PC-9 (cell line): Measurements from ENCODE around the gene RYR3. TPM values are rescaled to one million over a fixed set of nuclear protein-coding genes. Genes with fewer than 3 reads are reported as not detected.

Experiments
- BruUV-seq: library from RNA; stranded (reverse); fragments of 400-500 nt; replicated peaks from 2 replicates; lab custom pipeline; 2021; lab: Mats Ljungman, UMichigan
- CTCF ChIA-PET: fragments of 300-600 bp; sonication (Branson Sonifier 250); formaldehyde crosslinking; loops from one replicate; lab custom pipeline; 2022; ENCODE audit warnings: antibody characterized with exemption; lab: Charles Lee
- POLR2A ChIA-PET: fragments of 300-600 bp; sonication (Branson Sonifier 250); formaldehyde crosslinking; loops from one replicate; lab custom pipeline; 2022; ENCODE audit warnings: antibody characterized with exemption; ENCODE audit not compliant: unreplicated experiment; lab: Charles Lee
- DNase-seq, 2 experiments: peaks; one replicate each; pipeline versions ENCODE4 v3.0.0 to v3.0.0-alpha.2; 2015 to 2022; ENCODE audit warnings: mixed read lengths in 1 of 2
- H2AFZ ChIP-seq: fragments of 200-600 bp; sonication (generic); 2 replicates; pipeline ENCODE4 v1.8.1; 2017; ENCODE audit warnings: antibody characterized with exemption
- H3F3A ChIP-seq: fragments of 200-600 bp; sonication (generic); 2 replicates; pipeline ENCODE4 v1.8.1; 2017; ENCODE audit warnings: antibody characterized with exemption, mild to moderate bottlenecking, low read depth; ENCODE audit not compliant: insufficient read depth
- H3K27ac ChIP-seq: fragments of 200-600 bp; sonication (generic); 2 replicates; pipeline ENCODE4 v1.6.1; 2016; ENCODE audit warnings: mixed run types
- H3K27me3 ChIP-seq: fragments of 200-600 bp; sonication (generic); 2 replicates; pipeline ENCODE4 v1.6.1; 2016; ENCODE audit warnings: low read depth, mixed run types; ENCODE audit not compliant: insufficient read depth
- H3K36me3 ChIP-seq: fragments of 200-600 bp; sonication (generic); 2 replicates; pipeline ENCODE4 v1.6.1; 2016; ENCODE audit warnings: low read depth, mixed run types
- H3K4me1 ChIP-seq: fragments of 200-600 bp; sonication (generic); replicated peaks from 2 replicates; pipeline ENCODE4 v1.6.1; 2016; ENCODE audit warnings: mixed run types; ENCODE audit not compliant: insufficient read depth
- H3K4me2 ChIP-seq: fragments of 200-600 bp; sonication (generic); 2 replicates; pipeline ENCODE4 v1.6.1; 2017; ENCODE audit warnings: mixed run types
- H3K4me3 ChIP-seq: fragments of 200-600 bp; sonication (generic); 2 replicates; pipeline ENCODE4 v1.6.1; 2016; ENCODE audit warnings: mixed run types
- H3K79me2 ChIP-seq: fragments of 200-600 bp; sonication (generic); 2 replicates; pipeline ENCODE4 v1.6.1; 2017; ENCODE audit warnings: low read depth, mixed run types
- H3K9me2 ChIP-seq: fragments of 200-600 bp; sonication (generic); 2 replicates; pipeline ENCODE4 v1.8.1; 2017; ENCODE audit warnings: mild to moderate bottlenecking; ENCODE audit not compliant: insufficient read depth
- H3K9me3 ChIP-seq: fragments of 200-600 bp; sonication (generic); 2 replicates; pipeline ENCODE4 v1.8.1; 2016; ENCODE audit warnings: low read depth; ENCODE audit not compliant: insufficient read depth
- H4K20me1 ChIP-seq: fragments of 200-600 bp; sonication (generic); 2 replicates; pipeline ENCODE4 v1.8.1; 2017; ENCODE audit not compliant: insufficient read depth
- CTCF ChIP-seq: fragments of 200-600 bp; sonication (generic); conservative IDR thresholded peaks from 2 replicates; pipeline ENCODE4 v1.6.1; 2017; ENCODE audit warnings: mixed run types, antibody characterized with exemption, mild to moderate bottlenecking, moderate library complexity
- EZH2 ChIP-seq: fragments of 200-600 bp; sonication (generic); IDR thresholded peaks from 2 replicates; pipeline ENCODE4 v1.8.0; 2017; ENCODE audit warnings: antibody characterized with exemption, low read depth
- intact Hi-C: fragments of 100-400 bp; cut with micrococcal nuclease; formaldehyde crosslinking; loops from one replicate; pipeline ENCODE4 v1.10.0; 2022; ENCODE audit not compliant: unreplicated experiment
- total RNA-seq: library from RNA; stranded (reverse); gene quantifications from 2 replicates; pipeline ENCODE4 v1.2.3, GENCODE V29; 2021

The RYR3 gene
- total RNA-seq, 1 experiment from 2014 or later = 0.15 TPM

GRCh38 chr15:33405096-33405495 lies 94.3 kb downstream of the RYR3 start:
- no peaks in the 10 kb centered on the region for H3K79me2 ChIP-seq
- no peaks in the 10 kb centered on the region for H3F3A ChIP-seq
- H3K4me1 ChIP-seq = no peaks in the 10 kb centered on the region
- no peak overlapping the region for H3K27ac ChIP-seq
- H2AFZ ChIP-seq = no peak overlapping the region
- no peak overlapping the region for H3K4me3 ChIP-seq
- H3K27me3 ChIP-seq = no peaks in the 10 kb centered on the region
- no peaks in the 10 kb centered on the region for H3K9me3 ChIP-seq
- no peaks in the 10 kb centered on the region for H3K36me3 ChIP-seq
- no peaks in the 10 kb centered on the region for H4K20me1 ChIP-seq
- ChIA-PET POLR2A (no interaction called here), CTCF (no interaction called here)
- no TSS peak for BruUV-seq
- no peaks in the 10 kb centered on the region for H3K9me2 ChIP-seq
- no peak overlapping the region for H3K4me2 ChIP-seq
- TF ChIP-seq EZH2 = no peak
- TF ChIP-seq CTCF = no peak
- intact Hi-C loops = no loop called here
- no peak for DNase-seq

- no peak for DNase-seq
- H3F3A ChIP-seq = no peaks in the 10 kb centered on the region
- TF ChIP-seq CTCF (no peak), EZH2 (no peak)
- H3K79me2 ChIP-seq = no peaks in the 10 kb centered on the region
- H3K4me2 ChIP-seq = no peak overlapping the region
- no peaks in the 10 kb centered on the region for H3K9me3 ChIP-seq
- no peaks in the 10 kb centered on the region for H3K4me1 ChIP-seq
- H3K27ac ChIP-seq = no peak overlapping the region
- no peak overlapping the region for H3K4me3 ChIP-seq
- intact Hi-C loops = no loop called here
- ChIA-PET CTCF (no interaction called here), POLR2A (no interaction called here)
- no peaks in the 10 kb centered on the region for H4K20me1 ChIP-seq
- H3K9me2 ChIP-seq = no peaks in the 10 kb centered on the region
- no TSS peak for BruUV-seq
- no peak overlapping the region for H2AFZ ChIP-seq
- no peaks in the 10 kb centered on the region for H3K27me3 ChIP-seq
- no peaks in the 10 kb centered on the region for H3K36me3 ChIP-seq
Measured at GRCh38 chr15:33411596-33412540, 101.1 kb downstream of the RYR3 start.

GRCh38 chr15:33419701-33420100 lies 108.9 kb downstream of the RYR3 start:
- no peaks in the 10 kb centered on the region for H3K36me3 ChIP-seq
- no peaks in the 10 kb centered on the region for H3K9me2 ChIP-seq
- TF ChIP-seq CTCF (no peak), EZH2 (no peak)
- no peaks in the 10 kb centered on the region for H3K9me3 ChIP-seq
- no peaks in the 10 kb centered on the region for H3K79me2 ChIP-seq
- no peaks in the 10 kb centered on the region for H3F3A ChIP-seq
- POLR2A ChIA-PET = no interaction called here
- no peak overlapping the region for H3K27ac ChIP-seq
- no peak overlapping the region for H2AFZ ChIP-seq
- no peak for DNase-seq
- H3K4me2 ChIP-seq = no peak overlapping the region
- H3K4me1 ChIP-seq = no peaks in the 10 kb centered on the region
- no peaks in the 10 kb centered on the region for H4K20me1 ChIP-seq
- no peaks in the 10 kb centered on the region for H3K27me3 ChIP-seq
- intact Hi-C loops = no loop called here
- CTCF ChIA-PET = no interaction called here
- BruUV-seq = no TSS peak
- no peak overlapping the region for H3K4me3 ChIP-seq
